Right kidney (tissue), 9 donors: Measurements from ENCODE around the gene NBPF20.
A peak's percentile ranks its signal among the peaks of the same experiment; 100 is the strongest.
"Not testable (repeated sequence)": the region's sequence is repeated elsewhere in the genome, so short reads cannot be mapped to it uniquely, and the experiment has no call there.

Experiments used
- DNase-seq: peaks from one replicate; pipeline ENCODE4 v3.0.0-alpha.2; 2016
- long read RNA-seq, 8 donors: transcript quantifications; one replicate each; lab custom pipeline, GENCODE V29; 2026

NBPF20 gene
- long read RNA-seq, donor 1 = 0 reads
- long read RNA-seq, donor 2 = 0 reads
- long read RNA-seq, donor 3 = 0 reads
- long read RNA-seq, donor 4 = 0 reads
- long read RNA-seq, donor 5 = 0 reads
- long read RNA-seq, donor 6 = 0 reads
- long read RNA-seq, donor 7 = 0 reads
- long read RNA-seq, donor 8 = 0 reads

- DNase-seq = peak; percentile 91
Observed at GRCh38 chr1:145425436-145426029, at the start of gene NBPF20. TSS of gene NBPF20 (minus strand) at chr1:145425603. CDS start at chr1:145405272, 20,331 bp downstream.

GRCh38 chr1:145474837-145475368, 49.5 kb upstream of the NBPF20 start:
- DNase-seq = not testable (repeated sequence)

DNA sequence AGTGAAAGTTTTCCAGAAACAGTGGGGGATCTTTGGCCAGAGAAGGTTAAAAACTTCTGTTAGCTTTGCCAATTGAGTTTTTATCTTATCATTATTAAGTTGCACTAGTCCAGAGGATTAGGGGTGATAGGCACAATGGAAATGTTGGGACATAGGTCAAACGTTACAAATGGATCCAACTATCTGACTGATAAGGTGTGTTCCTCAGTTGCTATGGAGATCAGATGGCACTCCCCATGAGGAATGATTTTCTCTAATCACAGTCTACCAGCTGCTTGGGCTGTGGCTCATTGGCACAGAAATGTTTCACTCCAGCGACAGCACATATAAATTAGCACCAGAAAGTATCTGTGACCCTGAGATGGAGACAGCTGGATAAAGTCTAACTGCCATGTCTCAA, 47.3 kb upstream of the NBPF20 start:
- DNase-seq = not testable (repeated sequence)

DNA sequence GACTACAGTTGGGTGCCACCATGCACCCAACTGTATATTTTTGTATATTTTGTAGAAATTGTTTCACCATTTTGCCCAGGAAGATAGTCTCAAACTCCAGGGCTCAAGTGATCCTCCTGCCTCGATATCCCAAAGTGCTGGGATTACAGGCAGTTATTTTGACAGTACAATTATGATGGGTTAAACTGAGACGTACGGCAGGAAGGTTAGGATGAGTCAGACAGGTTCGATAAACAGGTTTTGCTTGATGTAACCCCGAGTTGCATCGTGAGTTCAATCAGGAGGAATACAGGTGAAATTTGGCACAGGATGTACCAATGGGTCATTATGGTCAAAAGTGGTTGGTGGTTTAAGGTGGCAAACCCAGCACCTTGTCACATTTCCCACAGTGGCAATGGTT, 46.0 kb upstream of the NBPF20 start:
- DNase-seq = not testable (repeated sequence)

DNA sequence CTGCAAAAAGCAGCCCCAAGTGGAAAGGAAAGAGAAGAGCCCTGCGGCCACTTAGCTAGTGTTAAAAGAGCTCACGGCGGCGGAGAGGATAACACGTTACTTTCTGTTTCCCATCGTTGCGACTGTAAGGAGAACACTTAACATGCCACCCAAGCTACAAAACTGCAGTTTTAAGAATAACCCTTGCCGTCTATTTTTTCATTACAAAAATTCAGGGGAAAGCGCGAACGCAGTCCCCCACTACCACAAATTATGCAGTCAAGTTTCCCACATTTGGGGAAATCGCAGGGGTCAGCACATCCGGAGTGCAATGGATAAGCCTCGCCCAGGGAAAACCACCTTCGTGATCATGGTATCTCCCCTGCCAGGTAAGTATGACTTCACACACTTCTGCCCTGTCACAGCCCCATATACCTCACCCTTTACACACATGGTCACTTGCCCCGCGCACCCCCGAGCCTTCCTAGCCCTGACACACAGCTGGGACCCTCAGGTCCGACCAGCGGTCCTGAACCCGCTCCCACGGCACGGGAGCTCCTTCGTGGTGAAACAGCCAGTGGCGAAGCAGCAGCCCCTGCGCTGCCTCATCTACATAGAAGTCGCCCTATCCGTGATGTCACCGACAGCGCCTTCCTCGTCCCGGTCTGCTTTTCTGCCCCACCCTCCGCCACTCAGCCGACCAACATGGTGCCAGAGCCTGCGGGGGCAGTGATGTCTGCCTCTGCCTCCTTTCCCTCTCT, 40.2 kb upstream of the NBPF20 start:
- peak; percentile 61 for DNase-seq

DNA sequence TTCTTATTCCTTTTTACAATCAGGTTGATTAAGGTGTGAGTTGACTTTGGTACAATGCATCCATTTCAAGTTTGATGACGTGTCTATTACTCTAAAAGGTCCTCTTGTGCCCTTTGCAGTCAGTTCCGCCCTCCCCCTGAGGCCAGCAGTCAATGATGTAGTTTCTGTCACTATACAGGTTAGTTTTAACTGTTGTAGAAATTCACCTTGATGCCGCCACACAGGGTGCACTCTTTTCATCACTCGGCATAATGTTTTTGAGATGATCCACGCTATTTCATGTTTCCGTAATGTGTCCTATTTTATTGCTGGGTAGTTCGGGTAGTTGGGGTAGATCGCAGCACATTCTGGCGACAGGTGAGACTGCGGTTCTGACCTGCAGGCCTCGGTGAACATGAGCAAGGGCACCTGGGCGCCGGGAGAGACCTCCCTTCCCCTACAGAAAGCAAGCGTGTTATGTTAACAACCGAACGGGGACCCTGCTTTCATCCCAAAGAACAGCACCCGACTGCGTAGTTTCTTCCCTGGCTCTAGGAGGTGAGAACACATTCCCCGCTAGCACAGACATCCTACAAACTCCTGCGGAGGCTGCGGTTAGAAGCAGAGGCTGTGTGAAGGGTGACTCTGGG, 39.4 kb upstream of the NBPF20 start:
- not testable (repeated sequence) for DNase-seq

- not testable (repeated sequence) for DNase-seq
Observed at GRCh38 chr1:145464017-145464416, 38.6 kb upstream of the NBPF20 start.

DNA sequence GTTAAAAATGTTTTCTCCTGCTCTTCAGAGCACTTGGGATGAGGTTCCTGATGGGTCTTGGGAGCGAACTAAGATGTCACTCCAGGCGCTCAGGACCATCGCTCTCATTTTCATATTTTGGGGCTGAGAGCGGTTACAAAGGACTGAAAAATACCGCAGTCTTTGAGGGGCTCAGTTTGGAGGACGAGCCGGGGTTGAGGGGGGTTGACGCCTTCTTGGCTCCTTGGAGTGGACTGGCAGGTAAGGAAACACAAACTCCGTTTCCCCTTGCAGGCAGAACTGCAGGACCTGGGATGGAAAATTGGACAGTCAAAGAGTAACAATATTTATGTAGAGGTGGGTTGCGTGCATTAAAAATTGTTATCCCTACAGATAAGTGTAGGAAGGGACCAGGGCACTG, 35.3 kb upstream of the NBPF20 start:
- DNase-seq = not testable (repeated sequence)

- not testable (repeated sequence) for DNase-seq
Observed at GRCh38 chr1:145460048-145460447, 34.6 kb upstream of the NBPF20 start.

- not testable (repeated sequence) for DNase-seq
Observed at GRCh38 chr1:145459591-145459990, 34.2 kb upstream of the NBPF20 start.

DNA sequence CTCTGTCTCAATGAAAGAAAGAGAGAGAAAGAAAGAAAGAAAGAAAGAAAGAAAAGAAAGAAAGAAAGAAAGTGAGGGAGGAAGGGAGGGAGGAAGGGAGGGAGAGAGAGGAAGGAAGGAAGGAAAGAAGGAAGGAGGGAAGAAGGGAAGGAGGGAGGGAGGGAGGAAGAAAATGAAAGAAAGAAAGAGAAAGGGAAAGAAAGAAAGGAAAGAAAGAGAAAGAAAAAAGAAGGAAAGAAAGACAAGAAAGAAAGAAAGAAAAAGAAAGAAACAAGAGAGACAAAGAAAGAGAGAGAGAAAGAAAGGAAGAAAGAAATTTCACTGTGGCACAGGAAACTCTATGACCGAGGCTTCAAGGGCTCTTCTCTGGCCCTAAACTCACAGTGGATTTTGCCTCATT, 33.7 kb upstream of the NBPF20 start:
- DNase-seq = not testable (repeated sequence)

- DNase-seq = not testable (repeated sequence)
Observed at GRCh38 chr1:145454824-145455177, 29.4 kb upstream of the NBPF20 start.

GRCh38 chr1:145453873-145454823, 28.7 kb upstream of the NBPF20 start:
- not testable (repeated sequence) for DNase-seq

- not testable (repeated sequence) for DNase-seq
Observed at GRCh38 chr1:145452506-145452905, 27.1 kb upstream of the NBPF20 start.

- peak; percentile 21 for DNase-seq
Observed at GRCh38 chr1:145451914-145452313, 26.5 kb upstream of the NBPF20 start.

DNA sequence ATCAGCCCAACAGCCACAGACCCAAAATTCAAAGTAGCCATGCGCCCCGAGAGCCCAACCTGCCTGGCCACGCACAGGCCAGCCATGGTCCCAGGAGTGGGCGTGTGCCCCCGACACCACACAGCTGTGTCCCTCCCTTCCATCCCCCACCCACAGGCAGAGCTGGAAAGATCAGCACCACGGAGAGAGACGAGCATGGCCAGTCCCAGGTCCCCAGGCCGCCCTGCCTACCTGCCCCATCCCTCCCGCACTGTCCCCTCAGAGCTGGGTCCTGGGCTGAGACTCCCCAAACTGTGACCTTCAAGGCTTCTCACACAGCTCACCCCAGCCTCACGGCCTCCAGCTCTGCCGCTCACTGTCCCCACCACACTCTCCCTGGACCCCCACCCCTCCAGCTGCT, 19.8 kb upstream of the NBPF20 start:
- peak; percentile 0 for DNase-seq

GRCh38 chr1:145442340-145442739, 16.9 kb upstream of the NBPF20 start:
- DNase-seq = not testable (repeated sequence)

GRCh38 chr1:145431363-145432256, 6.2 kb upstream of the NBPF20 start:
- DNase-seq = peak; percentile 19

DNA sequence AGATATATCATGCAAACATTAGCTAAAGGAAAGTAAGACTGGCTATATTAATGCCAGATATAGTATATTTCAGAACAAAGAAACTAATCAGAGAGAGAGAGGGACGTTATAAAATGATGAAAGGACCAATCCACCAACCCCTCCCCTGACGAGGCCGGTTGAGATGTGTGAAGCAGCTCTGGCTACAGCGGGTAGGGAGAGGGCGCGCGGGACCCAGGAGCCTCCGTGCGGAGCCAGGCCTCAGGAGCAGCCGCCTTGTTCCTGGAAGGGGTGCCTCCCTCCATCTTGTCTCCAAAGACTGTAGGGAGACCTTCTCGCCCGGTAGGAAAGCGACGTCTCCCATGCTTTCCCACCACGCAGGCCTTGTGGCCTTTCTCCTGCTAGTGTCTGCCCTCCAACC, 5.4 kb upstream of the NBPF20 start:
- not testable (repeated sequence) for DNase-seq

DNA sequence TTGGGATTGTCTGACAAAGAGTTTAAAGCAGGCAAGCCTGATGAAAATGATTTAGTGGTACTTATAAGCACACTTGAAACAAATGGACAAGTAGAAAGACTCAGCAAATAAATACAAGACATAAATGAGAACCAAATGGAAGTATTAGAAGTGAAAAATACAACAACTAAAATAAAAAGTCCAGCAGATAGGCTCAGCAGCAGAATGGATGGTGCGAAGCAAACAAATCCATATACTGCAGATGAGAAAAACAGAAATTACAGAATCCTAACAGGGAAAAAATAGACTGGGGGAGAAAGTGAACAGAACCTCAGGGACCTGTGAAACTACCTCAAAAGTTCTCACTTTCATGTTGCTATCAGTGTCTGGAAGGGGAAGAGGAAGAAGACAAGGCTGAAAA, 3.9 kb upstream of the NBPF20 start:
- DNase-seq = not testable (repeated sequence)
